H9 (cell line): Measurements from ENCODE around the gene EFNA5. TPM values are rescaled to one million over a fixed set of nuclear protein-coding genes. Genes with fewer than 3 reads are reported as not detected.

Experiments
- DNase-seq: peaks from one replicate; pipeline ENCODE4 v3.0.0-alpha.2; 2017
- H2AFZ ChIP-seq: one replicate; pipeline ENCODE4 v1.6.1; 2013; ENCODE audit warnings: mild to moderate bottlenecking, low read length, control low read depth, moderate library complexity
- H2AK5ac ChIP-seq: 2 replicates; pipeline ENCODE4 v1.6.1; 2013; ENCODE audit warnings: low read length, control low read depth, mixed read lengths; ENCODE audit not compliant: insufficient read length
- H2BK120ac ChIP-seq: one replicate; pipeline ENCODE4 v1.6.1; 2013; ENCODE audit warnings: low read depth, mild to moderate bottlenecking, low read length, control low read depth, inconsistent platforms; ENCODE audit not compliant: poor library complexity, severe bottlenecking
- H2BK12ac ChIP-seq: 2 replicates; pipeline ENCODE4 v1.6.1; 2013; ENCODE audit warnings: low read length, control low read depth, mixed read lengths, low read depth; ENCODE audit not compliant: insufficient read length
- H2BK15ac ChIP-seq: 2 replicates; pipeline ENCODE4 v1.6.1; 2013; ENCODE audit warnings: low read depth, low read length, control low read depth
- H2BK20ac ChIP-seq: one replicate; pipeline ENCODE4 v1.6.1; 2013; ENCODE audit warnings: low read depth, mild to moderate bottlenecking, low read length, control low read depth, inconsistent platforms; ENCODE audit not compliant: poor library complexity, severe bottlenecking
- H2BK5ac ChIP-seq: 2 replicates; pipeline ENCODE4 v1.6.1; 2013; ENCODE audit warnings: low read length, control low read depth, mixed read lengths; ENCODE audit not compliant: insufficient read length
- H3K14ac ChIP-seq: 2 replicates; pipeline ENCODE4 v1.6.1; 2013; ENCODE audit warnings: low read length, control low read depth; ENCODE audit not compliant: insufficient read depth
- H3K18ac ChIP-seq: 2 replicates; pipeline ENCODE4 v1.6.1; 2013; ENCODE audit warnings: low read depth, mild to moderate bottlenecking, mixed read lengths, low read length, control low read depth; ENCODE audit not compliant: insufficient read length
- H3K23ac ChIP-seq: 2 replicates; pipeline ENCODE4 v1.6.1; 2013; ENCODE audit warnings: low read length, control low read depth, mixed read lengths, low read depth; ENCODE audit not compliant: insufficient read length
- H3K23me2 ChIP-seq: 2 replicates; pipeline ENCODE4 v1.6.1; 2013; ENCODE audit warnings: low read depth, mild to moderate bottlenecking, mixed read lengths, low read length, control low read depth; ENCODE audit not compliant: insufficient read length, poor library complexity, severe bottlenecking
- H3K27ac ChIP-seq: 2 replicates; pipeline ENCODE4 v1.5.1; 2013; ENCODE audit warnings: low read length, control low read depth, mixed read lengths, low read depth; ENCODE audit not compliant: insufficient read length
- H3K27me3 ChIP-seq: 2 replicates; pipeline ENCODE4 v1.6.1; 2013; ENCODE audit warnings: low read length, control low read depth, inconsistent platforms; ENCODE audit not compliant: insufficient read depth
- H3K4ac ChIP-seq: 2 replicates; pipeline ENCODE4 v1.6.1; 2013; ENCODE audit warnings: low read depth, mild to moderate bottlenecking, control low read depth, inconsistent platforms, low read length, moderate library complexity
- H3K4me1 ChIP-seq: 2 replicates; pipeline ENCODE4 v1.6.1; 2013; ENCODE audit warnings: low read length, control low read depth, inconsistent platforms; ENCODE audit not compliant: insufficient read depth
- H3K4me2 ChIP-seq: 2 replicates; pipeline ENCODE4 v1.6.1; 2013; ENCODE audit warnings: low read length, control low read depth, mixed read lengths; ENCODE audit not compliant: insufficient read length, insufficient read depth
- H3K56ac ChIP-seq: 2 replicates; pipeline ENCODE4 v1.6.1; 2013; ENCODE audit warnings: low read depth, mild to moderate bottlenecking, mixed read lengths, low read length, control low read depth; ENCODE audit not compliant: insufficient read length
- H3K79me1 ChIP-seq: 2 replicates; pipeline ENCODE4 v1.6.1; 2013; ENCODE audit warnings: low read depth, mild to moderate bottlenecking, moderate library complexity, low read length, control low read depth, inconsistent platforms; ENCODE audit not compliant: insufficient read depth, poor library complexity, severe bottlenecking
- H3K79me2 ChIP-seq: 2 replicates; pipeline ENCODE4 v1.6.1; 2013; ENCODE audit warnings: low read length, control low read depth, inconsistent platforms; ENCODE audit not compliant: insufficient read depth
- H3K9ac ChIP-seq: 2 replicates; pipeline ENCODE4 v1.6.1; 2013; ENCODE audit warnings: low read length, control low read depth, mixed read lengths; ENCODE audit not compliant: insufficient read length; ENCODE audit errors: extremely low read depth
- H3K9me3 ChIP-seq: one replicate; pipeline ENCODE4 v1.6.1; 2013; ENCODE audit warnings: low read depth, low read length, inconsistent platforms; ENCODE audit not compliant: control insufficient read depth
- H3T11ph ChIP-seq: one replicate; pipeline ENCODE4 v1.6.1; 2013; ENCODE audit warnings: mild to moderate bottlenecking, low read length, control low read depth, inconsistent platforms
- H4K20me1 ChIP-seq: one replicate; pipeline ENCODE4 v1.6.1; 2013; ENCODE audit not compliant: control insufficient read depth, insufficient read length, insufficient read depth
- H4K5ac ChIP-seq: 2 replicates; pipeline ENCODE4 v1.6.1; 2013; ENCODE audit warnings: low read depth, mild to moderate bottlenecking, mixed read lengths, low read length, control low read depth; ENCODE audit not compliant: insufficient read length
- H4K8ac ChIP-seq: replicated peaks from 2 replicates; pipeline ENCODE4 v1.6.1; 2013; ENCODE audit warnings: low read length, control low read depth, mixed read lengths, low read depth; ENCODE audit not compliant: insufficient read length
- H4K91ac ChIP-seq: 2 replicates; pipeline ENCODE4 v1.6.1; 2013; ENCODE audit warnings: low read depth, mild to moderate bottlenecking, moderate library complexity, mixed read lengths, low read length, control low read depth; ENCODE audit not compliant: insufficient read length
- H3K27ac Mint-ChIP-seq, 3 experiments: 2 replicates in 2 of 3; 3 replicates in 1 of 3; pipeline ENCODE4 v1.8.0; 2020 to 2021; ENCODE audit warnings: mixed read lengths in 3 of 3, mild to moderate bottlenecking in 1 of 3, moderate library complexity in 1 of 3
- H3K27me3 Mint-ChIP-seq: 2 replicates; pipeline ENCODE4 v1.8.0; 2021; ENCODE audit warnings: low read depth, mild to moderate bottlenecking, moderate library complexity, mixed read lengths
- H3K36me3 Mint-ChIP-seq, 3 experiments: 2 replicates in 2 of 3; 3 replicates in 1 of 3; pipeline ENCODE4 v1.8.0; 2020 to 2021; ENCODE audit warnings: low read depth in 3 of 3, mixed read lengths in 3 of 3; ENCODE audit not compliant: insufficient read depth in 1 of 3
- H3K4me1 Mint-ChIP-seq, 2 experiments: 2 replicates each; pipeline ENCODE4 v1.8.0; 2020; ENCODE audit warnings: mixed read lengths in 2 of 2
- H3K4me3 Mint-ChIP-seq, 2 experiments: 2 replicates in 1 of 2; 3 replicates in 1 of 2; pipeline ENCODE4 v1.8.0; 2020 to 2021; ENCODE audit warnings: mild to moderate bottlenecking in 2 of 2, mixed read lengths in 2 of 2, moderate library complexity in 1 of 2
- H3K9me3 Mint-ChIP-seq, 2 experiments: 2 replicates in 1 of 2; 3 replicates in 1 of 2; pipeline ENCODE4 v1.8.0; 2020; ENCODE audit warnings: mild to moderate bottlenecking in 2 of 2, mixed read lengths in 2 of 2, moderate library complexity in 1 of 2
- WGBS: extraction: QIAGEN DNeasy Blood & Tissue Kit; methylation state at CpG from one replicate; pipeline ENCODE4 v1.1.7; 2013; ENCODE audit warnings: missing lambda C conversion rate, low lambda C conversion rate, mixed read lengths; ENCODE audit not compliant: insufficient read length; ENCODE audit errors: extremely low coverage; 5-methylcytosine and 5-hydroxymethylcytosine counted together
- total RNA-seq: library from RNA; stranded (reverse); gene quantifications from 2 replicates; pipeline ENCODE4 v1.2.1, GENCODE V29; 2021
- TF ChIP-seq, protein P1 (sequence below): fragments of 200-600 bp; sonication (generic); conservative IDR thresholded peaks from 3 replicates; pipeline ENCODE4 v1.8.0; 2021; ENCODE audit warnings: antibody characterized with exemption, mild to moderate bottlenecking

The EFNA5 gene
- total RNA-seq, 1 experiment from 2014 or later = 20.4 TPM

DNA sequence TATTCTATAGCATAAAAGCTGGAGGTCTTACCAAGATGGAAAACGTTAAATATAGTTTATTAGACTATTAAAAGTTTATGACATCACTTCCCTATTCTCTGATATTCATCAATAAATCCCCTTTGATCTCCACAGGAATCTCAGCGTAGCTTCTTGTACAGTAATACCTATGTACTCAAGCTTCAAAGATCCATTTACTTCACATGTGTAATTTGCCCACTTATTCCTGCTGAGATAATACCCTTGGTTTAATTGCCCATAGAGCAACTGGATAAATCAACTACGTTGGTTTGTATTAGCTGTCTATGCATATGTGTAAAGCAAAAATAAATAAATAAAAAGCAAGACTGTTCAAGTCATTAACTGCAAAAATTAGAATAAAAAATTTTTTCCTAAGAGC is 219.7 kb downstream of the EFNA5 start:
- no peak overlapping the region for H3K14ac ChIP-seq
- Mint-ChIP-seq H3K27ac (no peak overlapping the region), H3K27me3 (no peaks in the 10 kb centered on the region), H3K4me3 (no peak overlapping the region), H3K36me3 (peaks cover 3 to 6% (median 4%) of the 10 kb centered on the region in 3 experiments; a peak in 5 of 7 replicates), H3K9me3 (peaks cover 3 to 4% of the 10 kb centered on the region in 2 experiments; a peak in 4 of 5 replicates), H3K4me1 (peaks cover 32 to 33% of the 10 kb centered on the region in 2 experiments)
- H2AK5ac ChIP-seq = no peak overlapping the region
- no peaks in the 10 kb centered on the region for H3K23me2 ChIP-seq
- H3K4me2 ChIP-seq = no peak overlapping the region
- H2BK20ac ChIP-seq = no peak overlapping the region
- no peak overlapping the region for H3K27ac ChIP-seq
- no peaks in the 10 kb centered on the region for H3K9me3 ChIP-seq
- no peak overlapping the region for H3K23ac ChIP-seq
- no peaks in the 10 kb centered on the region for H3K79me2 ChIP-seq
- H4K5ac ChIP-seq = no peak overlapping the region
- no peak overlapping the region for H2BK12ac ChIP-seq
- H2BK5ac ChIP-seq = no peak overlapping the region
- DNase-seq = no peak
- H4K8ac ChIP-seq = no peak overlapping the region
- H3K18ac ChIP-seq = no peak overlapping the region
- WGBS = no CpG with 5 or more reads among the region's 3 CpGs
- H2BK15ac ChIP-seq = no peak overlapping the region
- no peak overlapping the region for H2BK120ac ChIP-seq
- TF ChIP-seq, protein P1, sequence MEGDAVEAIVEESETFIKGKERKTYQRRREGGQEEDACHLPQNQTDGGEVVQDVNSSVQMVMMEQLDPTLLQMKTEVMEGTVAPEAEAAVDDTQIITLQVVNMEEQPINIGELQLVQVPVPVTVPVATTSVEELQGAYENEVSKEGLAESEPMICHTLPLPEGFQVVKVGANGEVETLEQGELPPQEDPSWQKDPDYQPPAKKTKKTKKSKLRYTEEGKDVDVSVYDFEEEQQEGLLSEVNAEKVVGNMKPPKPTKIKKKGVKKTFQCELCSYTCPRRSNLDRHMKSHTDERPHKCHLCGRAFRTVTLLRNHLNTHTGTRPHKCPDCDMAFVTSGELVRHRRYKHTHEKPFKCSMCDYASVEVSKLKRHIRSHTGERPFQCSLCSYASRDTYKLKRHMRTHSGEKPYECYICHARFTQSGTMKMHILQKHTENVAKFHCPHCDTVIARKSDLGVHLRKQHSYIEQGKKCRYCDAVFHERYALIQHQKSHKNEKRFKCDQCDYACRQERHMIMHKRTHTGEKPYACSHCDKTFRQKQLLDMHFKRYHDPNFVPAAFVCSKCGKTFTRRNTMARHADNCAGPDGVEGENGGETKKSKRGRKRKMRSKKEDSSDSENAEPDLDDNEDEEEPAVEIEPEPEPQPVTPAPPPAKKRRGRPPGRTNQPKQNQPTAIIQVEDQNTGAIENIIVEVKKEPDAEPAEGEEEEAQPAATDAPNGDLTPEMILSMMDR = no peak
- H3K4me1 ChIP-seq = 0 out of 2 replicates have a peak, but pooled peaks cover 5% of the 10 kb centered on the region
- H3K79me1 ChIP-seq = peaks cover 2% of the 10 kb centered on the region
- H3T11ph ChIP-seq = no peak overlapping the region
- H2AFZ ChIP-seq = no peak overlapping the region
- H3K56ac ChIP-seq = no peak overlapping the region
- no peaks in the 10 kb centered on the region for H3K27me3 ChIP-seq
- no peaks in the 10 kb centered on the region for H4K20me1 ChIP-seq
- no peak overlapping the region for H3K4ac ChIP-seq
- H3K9ac ChIP-seq = no peak overlapping the region
- H4K91ac ChIP-seq = no peak overlapping the region
